Measurements from ENCODE around the gene PSMF1.

- TF ChIP-seq, protein P1, sequence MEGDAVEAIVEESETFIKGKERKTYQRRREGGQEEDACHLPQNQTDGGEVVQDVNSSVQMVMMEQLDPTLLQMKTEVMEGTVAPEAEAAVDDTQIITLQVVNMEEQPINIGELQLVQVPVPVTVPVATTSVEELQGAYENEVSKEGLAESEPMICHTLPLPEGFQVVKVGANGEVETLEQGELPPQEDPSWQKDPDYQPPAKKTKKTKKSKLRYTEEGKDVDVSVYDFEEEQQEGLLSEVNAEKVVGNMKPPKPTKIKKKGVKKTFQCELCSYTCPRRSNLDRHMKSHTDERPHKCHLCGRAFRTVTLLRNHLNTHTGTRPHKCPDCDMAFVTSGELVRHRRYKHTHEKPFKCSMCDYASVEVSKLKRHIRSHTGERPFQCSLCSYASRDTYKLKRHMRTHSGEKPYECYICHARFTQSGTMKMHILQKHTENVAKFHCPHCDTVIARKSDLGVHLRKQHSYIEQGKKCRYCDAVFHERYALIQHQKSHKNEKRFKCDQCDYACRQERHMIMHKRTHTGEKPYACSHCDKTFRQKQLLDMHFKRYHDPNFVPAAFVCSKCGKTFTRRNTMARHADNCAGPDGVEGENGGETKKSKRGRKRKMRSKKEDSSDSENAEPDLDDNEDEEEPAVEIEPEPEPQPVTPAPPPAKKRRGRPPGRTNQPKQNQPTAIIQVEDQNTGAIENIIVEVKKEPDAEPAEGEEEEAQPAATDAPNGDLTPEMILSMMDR (IDR thresholded peaks at IDR 0.05): no peak
- no peak for TF ChIP-seq POLR2A (IDR thresholded peaks at IDR 0.05)
Measured at GRCh38 chr20:1178623-1179022, 60.2 kb downstream of the PSMF1 start.
